GM12872 (cell line): ENCODE results near the gene TOX2.

Source experiments
- TF ChIP-seq, protein P1 (sequence below): IDR thresholded peaks from 3 replicates; pipeline ENCODE4 v1.5.1; 2011; ENCODE audit warnings: low read depth, mild to moderate bottlenecking, low read length, moderate library complexity; ENCODE audit not compliant: insufficient read depth

The TOX2 gene

GRCh38 chr20:44071057-44071456 lies 156.4 kb downstream of the TOX2 start:
- TF ChIP-seq, protein P1, sequence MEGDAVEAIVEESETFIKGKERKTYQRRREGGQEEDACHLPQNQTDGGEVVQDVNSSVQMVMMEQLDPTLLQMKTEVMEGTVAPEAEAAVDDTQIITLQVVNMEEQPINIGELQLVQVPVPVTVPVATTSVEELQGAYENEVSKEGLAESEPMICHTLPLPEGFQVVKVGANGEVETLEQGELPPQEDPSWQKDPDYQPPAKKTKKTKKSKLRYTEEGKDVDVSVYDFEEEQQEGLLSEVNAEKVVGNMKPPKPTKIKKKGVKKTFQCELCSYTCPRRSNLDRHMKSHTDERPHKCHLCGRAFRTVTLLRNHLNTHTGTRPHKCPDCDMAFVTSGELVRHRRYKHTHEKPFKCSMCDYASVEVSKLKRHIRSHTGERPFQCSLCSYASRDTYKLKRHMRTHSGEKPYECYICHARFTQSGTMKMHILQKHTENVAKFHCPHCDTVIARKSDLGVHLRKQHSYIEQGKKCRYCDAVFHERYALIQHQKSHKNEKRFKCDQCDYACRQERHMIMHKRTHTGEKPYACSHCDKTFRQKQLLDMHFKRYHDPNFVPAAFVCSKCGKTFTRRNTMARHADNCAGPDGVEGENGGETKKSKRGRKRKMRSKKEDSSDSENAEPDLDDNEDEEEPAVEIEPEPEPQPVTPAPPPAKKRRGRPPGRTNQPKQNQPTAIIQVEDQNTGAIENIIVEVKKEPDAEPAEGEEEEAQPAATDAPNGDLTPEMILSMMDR: no peak

GRCh38 chr20:44071526-44072111 lies 157.0 kb downstream of the TOX2 start:
- TF ChIP-seq, protein P1: no peak

DNA sequence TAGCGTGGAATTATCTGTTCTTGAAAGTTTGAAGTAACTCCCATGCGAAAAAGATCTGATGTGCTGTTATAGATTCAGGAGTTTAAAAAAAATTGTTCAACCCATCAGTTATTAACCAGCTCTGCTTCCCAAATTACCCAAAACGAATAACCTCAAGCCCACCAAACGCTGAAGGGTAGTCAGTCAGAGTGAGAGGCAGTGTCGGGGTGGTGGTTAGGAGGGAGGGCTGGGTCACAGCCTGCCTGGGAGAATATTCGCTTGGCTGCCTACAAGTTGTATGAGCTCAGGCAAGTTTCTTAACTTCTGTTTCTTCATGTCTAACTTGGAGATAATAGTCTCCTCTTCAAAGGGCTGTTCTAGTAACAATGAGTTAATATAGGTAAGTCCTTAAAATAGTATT lies 157.7 kb downstream of the TOX2 start:
- TF ChIP-seq, protein P1: no peak

DNA sequence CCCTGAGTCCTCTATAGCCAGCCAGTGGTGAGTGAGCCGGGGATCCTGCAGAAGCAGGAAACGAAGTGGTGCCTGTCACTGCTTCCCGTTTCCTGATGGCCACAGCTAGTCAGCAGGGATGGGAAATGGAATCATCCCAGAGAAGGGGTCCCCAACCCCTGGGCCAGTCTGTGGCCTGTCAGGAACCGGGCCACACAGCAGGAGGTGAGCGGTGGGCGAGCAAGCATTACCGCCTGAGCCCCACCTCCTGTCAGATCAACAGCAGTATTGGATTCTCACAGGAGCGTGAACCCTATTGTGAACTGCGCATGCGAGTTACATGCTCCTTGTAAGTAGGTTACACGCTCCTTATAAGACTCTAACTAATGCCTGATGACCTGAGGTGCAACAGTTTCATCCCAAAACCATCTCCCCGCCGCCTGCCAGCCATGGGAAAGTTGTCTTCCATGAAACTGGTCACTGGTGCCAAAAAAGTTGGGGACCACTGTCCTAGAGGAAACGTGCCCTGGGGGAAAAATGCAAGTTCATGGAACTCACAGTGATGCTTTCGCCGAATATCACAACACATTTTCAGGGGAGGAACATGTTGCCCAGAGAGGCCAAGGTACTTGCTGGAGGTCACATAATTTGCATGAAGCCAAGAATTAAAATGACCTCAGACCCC lies 158.5 kb downstream of the TOX2 start:
- TF ChIP-seq, protein P1: no peak

DNA sequence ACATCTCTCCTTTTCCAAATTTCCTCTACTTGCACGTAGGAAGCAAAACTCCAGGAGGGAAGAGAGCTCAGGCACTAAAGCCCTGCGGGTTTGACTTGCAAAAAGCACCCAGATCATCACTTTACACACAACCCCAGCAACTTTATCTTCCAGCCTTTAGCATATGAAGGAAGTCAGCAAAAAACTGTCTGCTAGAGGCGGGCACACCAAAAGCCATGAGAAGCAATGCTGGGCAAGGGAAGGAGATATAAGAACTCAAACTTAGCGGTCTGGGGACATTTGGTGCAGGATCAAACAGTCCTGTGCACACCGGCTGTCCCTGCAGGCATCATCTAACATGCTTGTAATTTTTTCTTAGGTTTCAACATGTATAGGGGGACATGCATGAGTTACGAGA lies 159.0 kb downstream of the TOX2 start:
- TF ChIP-seq, protein P1: no peak

GRCh38 chr20:44074252-44075151 lies 159.8 kb downstream of the TOX2 start:
- TF ChIP-seq, protein P1: no peak
